Astrocyte (in vitro differentiated cells and primary cell): ENCODE measurements around the gene PARD3B.

Experiments used
- CTCF ChIP-seq: IDR thresholded peaks from 2 replicates; pipeline ENCODE4 v1.5.1; 2011; ENCODE audit warnings: low read depth, mild to moderate bottlenecking, inconsistent platforms, low read length, moderate library complexity; ENCODE audit not compliant: insufficient read depth
- EZH2 ChIP-seq: IDR thresholded peaks from 2 replicates; pipeline ENCODE4 v1.6.1; 2012; ENCODE audit warnings: mild to moderate bottlenecking, low read length, inconsistent platforms; ENCODE audit not compliant: insufficient read depth

GRCh38 chr2:205484215-205484614 is 938.9 kb downstream of the PARD3B start:
- TF ChIP-seq CTCF, result no peak
- TF ChIP-seq EZH2, result no peak
